GM23338 (cell line): Measurements from ENCODE around the gene LRMDA. TPM values are rescaled to one million over a fixed set of nuclear protein-coding genes. Genes with fewer than 3 reads are reported as not detected.

Source experiments
- ATAC-seq: fragments of 200-7000 bp; cut with Tn5 transposase; 3 replicates; pipeline ENCODE4 v1.9.1; 2020
- DNase-seq: peaks from one replicate; pipeline ENCODE4 v3.0.0-alpha.2; 2015; ENCODE audit warnings: low spot score
- H2AFZ ChIP-seq: fragments of 200-600 bp; sonication (generic); 2 replicates; pipeline ENCODE4 v1.8.0; 2016; ENCODE audit warnings: antibody characterized with exemption, mild to moderate bottlenecking, moderate library complexity
- H3F3A ChIP-seq: fragments of 200-600 bp; sonication (generic); replicated peaks from 2 replicates; pipeline ENCODE4 v1.8.0; 2017; ENCODE audit warnings: antibody characterized with exemption, mixed run types, low read depth
- H3K27ac ChIP-seq: fragments of 200-600 bp; sonication (generic); 2 replicates; pipeline ENCODE4 v1.6.1; 2016; ENCODE audit warnings: low read depth
- H3K27me3 ChIP-seq: fragments of 200-600 bp; sonication (generic); 2 replicates; pipeline ENCODE4 v1.8.0; 2016; ENCODE audit warnings: mild to moderate bottlenecking, mixed run types, moderate library complexity; ENCODE audit not compliant: insufficient read depth
- H3K36me3 ChIP-seq: fragments of 200-600 bp; sonication (generic); 2 replicates; pipeline ENCODE4 v1.8.0; 2016; ENCODE audit warnings: mild to moderate bottlenecking; ENCODE audit not compliant: insufficient read depth
- H3K4me1 ChIP-seq: fragments of 200-600 bp; sonication (generic); 2 replicates; pipeline ENCODE4 v1.8.0; 2016; ENCODE audit warnings: mild to moderate bottlenecking, moderate library complexity; ENCODE audit not compliant: insufficient read depth
- H3K4me2 ChIP-seq: fragments of 200-600 bp; sonication (generic); 2 replicates; pipeline ENCODE4 v1.7.1; 2017; ENCODE audit warnings: mixed run types
- H3K4me3 ChIP-seq: fragments of 200-600 bp; sonication (generic); 2 replicates; pipeline ENCODE4 v1.6.1; 2016; ENCODE audit warnings: mixed run types
- H3K79me2 ChIP-seq: fragments of 200-600 bp; sonication (generic); replicated peaks from 2 replicates; pipeline ENCODE4 v1.8.0; 2017; ENCODE audit warnings: mild to moderate bottlenecking; ENCODE audit not compliant: insufficient read depth
- H3K9me2 ChIP-seq: fragments of 200-600 bp; sonication (generic); 2 replicates; pipeline ENCODE4 v1.8.0; 2017; ENCODE audit not compliant: insufficient read depth
- H4K20me1 ChIP-seq: fragments of 200-600 bp; sonication (generic); replicated peaks from 2 replicates; pipeline ENCODE4 v1.8.0; 2017; ENCODE audit warnings: mild to moderate bottlenecking; ENCODE audit not compliant: insufficient read depth
- H3K27ac Mint-ChIP-seq: 2 replicates; pipeline ENCODE4 v1.8.0; 2020; ENCODE audit warnings: inconsistent platforms, mild to moderate bottlenecking, moderate library complexity, mixed read lengths
- H3K27me3 Mint-ChIP-seq: 3 replicates; pipeline ENCODE4 v1.8.0; 2022; ENCODE audit warnings: low read depth, mild to moderate bottlenecking, moderate library complexity, mixed read lengths, inconsistent platforms; ENCODE audit not compliant: insufficient read depth, poor library complexity
- H3K36me3 Mint-ChIP-seq: 3 replicates; pipeline ENCODE4 v1.8.0; 2021; ENCODE audit warnings: low read depth, mild to moderate bottlenecking, inconsistent platforms, moderate library complexity, mixed read lengths
- H3K4me1 Mint-ChIP-seq: 3 replicates; pipeline ENCODE4 v1.8.0; 2020; ENCODE audit warnings: mild to moderate bottlenecking, inconsistent platforms, mixed read lengths
- H3K4me3 Mint-ChIP-seq: 3 replicates; pipeline ENCODE4 v1.8.0; 2021; ENCODE audit warnings: moderate library complexity, mild to moderate bottlenecking, inconsistent platforms, mixed read lengths
- H3K9me3 Mint-ChIP-seq: 3 replicates; pipeline ENCODE4 v1.8.0; 2020; ENCODE audit warnings: moderate library complexity, mild to moderate bottlenecking, inconsistent platforms, mixed read lengths
- CREB1 ChIP-seq: fragments of 250-450 bp; sonication (Bioruptor Pico); IDR thresholded peaks from 2 replicates; pipeline ENCODE4 v1.5.0; 2020; ENCODE audit warnings: low read depth, mild to moderate bottlenecking, moderate library complexity
- ETS1 ChIP-seq: IDR thresholded peaks from 2 replicates; pipeline ENCODE4 v1.6.1; 2016; ENCODE audit warnings: antibody characterized with exemption
- EZH2 ChIP-seq: fragments of 200-600 bp; sonication (generic); IDR thresholded peaks from one replicate; pipeline ENCODE4 v1.8.0; 2017; ENCODE audit warnings: antibody characterized with exemption, mild to moderate bottlenecking, low read depth; ENCODE audit not compliant: unreplicated experiment
- EZH2phosphoT487 ChIP-seq: fragments of 200-600 bp; sonication (generic); IDR thresholded peaks from one replicate; pipeline ENCODE4 v1.8.1; 2018; ENCODE audit warnings: antibody characterized with exemption; ENCODE audit not compliant: unreplicated experiment
- JUNB ChIP-seq: IDR thresholded peaks from one replicate; pipeline ENCODE4 v1.6.1; 2016; ENCODE audit warnings: antibody characterized with exemption; ENCODE audit not compliant: unreplicated experiment
- NANOG ChIP-seq: IDR thresholded peaks from 2 replicates; pipeline ENCODE4 v1.6.1; 2016; ENCODE audit warnings: antibody characterized with exemption, borderline replicate concordance
- REST ChIP-seq: IDR thresholded peaks from one replicate; pipeline ENCODE4 v1.6.1; 2018; ENCODE audit warnings: antibody characterized with exemption; ENCODE audit not compliant: unreplicated experiment
- STAT1 ChIP-seq: IDR thresholded peaks from one replicate; pipeline ENCODE4 v1.6.1; 2016; ENCODE audit warnings: antibody characterized with exemption; ENCODE audit not compliant: unreplicated experiment
- ZNF114 ChIP-seq: fragments of 250-450 bp; sonication (Bioruptor Pico); IDR thresholded peaks from 2 replicates; pipeline ENCODE4 v1.5.0; 2020; ENCODE audit warnings: mild to moderate bottlenecking, moderate library complexity
- polyA plus RNA-seq: library from polyadenylated mRNA; unstranded; fragments of >200 nt; fragmentation: Nextera tagmentation; extraction: Ambion mirVana; gene quantifications from 2 replicates; pipeline ENCODE4 v1.2.1, GENCODE V29; 2016
- total RNA-seq: library from RNA; depleted of rRNA; stranded (reverse); fragments of >200 nt; shearing (Covaris generic); gene quantifications from 2 replicates; pipeline ENCODE4 v1.2.3, GENCODE V29; 2014
- TF ChIP-seq, protein P1 (sequence below), 2 experiments: fragments of 200-600 bp in 1 of 2; sonication (generic) in 1 of 2; conservative IDR thresholded peaks; 2 replicates each; pipeline versions ENCODE4 v1.5.1 to v1.6.1; 2016 to 2017; ENCODE audit warnings: antibody characterized with exemption in 2 of 2, low read depth in 2 of 2, mild to moderate bottlenecking in 2 of 2, moderate library complexity in 1 of 2

LRMDA gene
- total and polyA plus RNA-seq, 2 experiments from 2014 or later, result 0.90 to 1.8 TPM

DNA sequence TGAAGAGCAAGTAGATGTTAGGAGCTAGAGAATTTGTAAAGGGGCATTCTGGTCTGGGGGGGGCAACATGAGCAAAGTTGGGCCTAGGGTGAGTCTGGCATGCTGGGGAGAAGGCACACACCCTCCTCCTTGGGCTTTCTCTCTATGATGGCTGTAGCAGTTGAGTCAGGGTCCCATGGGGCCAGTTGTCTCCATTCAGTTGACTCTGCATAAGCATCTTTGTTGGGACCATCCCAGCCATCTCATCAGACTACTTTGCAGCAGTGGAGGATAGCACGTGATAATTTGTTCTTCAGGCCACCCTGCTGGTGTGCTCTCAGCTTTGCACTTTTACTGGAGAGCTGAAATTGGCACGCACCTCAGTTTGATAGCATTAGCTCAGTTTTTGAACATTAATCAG, 55.2 kb downstream of the LRMDA start (continued):
- no peak for TF ChIP-seq ETS1

- H3K4me1 ChIP-seq, result no peaks in the 10 kb centered on the region
- no peak overlapping the region for H3K27ac ChIP-seq
- no peak overlapping the region for H3K4me2 ChIP-seq
- Mint-ChIP-seq H3K27ac (no peak overlapping the region), H3K4me1 (no peaks in the 10 kb centered on the region), H3K36me3 (no peaks in the 10 kb centered on the region), H3K4me3 (no peak overlapping the region), H3K27me3 (no peaks in the 10 kb centered on the region), H3K9me3 (no peaks in the 10 kb centered on the region)
- TF ChIP-seq STAT1 (no peak), CREB1 (CRISPR knock-in tag) (no peak), NANOG (no peak), EZH2 (no peak), ETS1 (no peak), JUNB (no peak)
- TF ChIP-seq, protein P1, sequence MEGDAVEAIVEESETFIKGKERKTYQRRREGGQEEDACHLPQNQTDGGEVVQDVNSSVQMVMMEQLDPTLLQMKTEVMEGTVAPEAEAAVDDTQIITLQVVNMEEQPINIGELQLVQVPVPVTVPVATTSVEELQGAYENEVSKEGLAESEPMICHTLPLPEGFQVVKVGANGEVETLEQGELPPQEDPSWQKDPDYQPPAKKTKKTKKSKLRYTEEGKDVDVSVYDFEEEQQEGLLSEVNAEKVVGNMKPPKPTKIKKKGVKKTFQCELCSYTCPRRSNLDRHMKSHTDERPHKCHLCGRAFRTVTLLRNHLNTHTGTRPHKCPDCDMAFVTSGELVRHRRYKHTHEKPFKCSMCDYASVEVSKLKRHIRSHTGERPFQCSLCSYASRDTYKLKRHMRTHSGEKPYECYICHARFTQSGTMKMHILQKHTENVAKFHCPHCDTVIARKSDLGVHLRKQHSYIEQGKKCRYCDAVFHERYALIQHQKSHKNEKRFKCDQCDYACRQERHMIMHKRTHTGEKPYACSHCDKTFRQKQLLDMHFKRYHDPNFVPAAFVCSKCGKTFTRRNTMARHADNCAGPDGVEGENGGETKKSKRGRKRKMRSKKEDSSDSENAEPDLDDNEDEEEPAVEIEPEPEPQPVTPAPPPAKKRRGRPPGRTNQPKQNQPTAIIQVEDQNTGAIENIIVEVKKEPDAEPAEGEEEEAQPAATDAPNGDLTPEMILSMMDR (conservative IDR thresholded peaks at IDR 0.05; ENCODE audit: low read depth in 2 of 2), result no peak
- no peaks in the 10 kb centered on the region for H4K20me1 ChIP-seq
- H3K79me2 ChIP-seq, result no peaks in the 10 kb centered on the region
- H2AFZ ChIP-seq, result no peak overlapping the region
- H3K36me3 ChIP-seq, result no peaks in the 10 kb centered on the region
- ATAC-seq, result no peak
- H3K4me3 ChIP-seq, result no peak overlapping the region
- H3K27me3 ChIP-seq, result no peaks in the 10 kb centered on the region
- DNase-seq, result no peak
- no peaks in the 10 kb centered on the region for H3F3A ChIP-seq
- no peaks in the 10 kb centered on the region; the same call in 1 of the 2 replicates for H3K9me2 ChIP-seq
Measured at GRCh38 chr10:75487087-75487754, 55.8 kb downstream of the LRMDA start.

DNA sequence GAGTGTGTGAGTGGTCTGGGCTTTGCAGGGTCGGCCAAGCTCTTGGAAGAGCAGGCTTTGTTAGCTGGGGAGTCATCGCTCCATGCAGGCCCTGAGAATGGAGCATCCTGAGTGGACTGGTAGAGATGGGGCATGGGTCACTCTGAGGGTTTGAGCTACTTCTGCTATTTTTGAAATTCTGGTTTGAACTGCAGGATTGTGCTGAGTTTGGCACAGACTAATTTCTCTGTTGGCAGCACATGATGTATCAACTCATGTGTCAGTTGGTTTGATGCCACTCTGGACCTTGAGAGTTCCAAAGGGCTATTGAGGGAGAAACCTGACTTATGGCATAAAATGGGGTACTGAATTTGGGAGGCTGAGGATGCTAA, 56.3 kb downstream of the LRMDA start:
- no peaks in the 10 kb centered on the region for H3K27me3 Mint-ChIP-seq
- no peaks in the 10 kb centered on the region for H3K36me3 ChIP-seq
- no peaks in the 10 kb centered on the region for H3K9me3 Mint-ChIP-seq
- H3K4me1 Mint-ChIP-seq, result no peaks in the 10 kb centered on the region
- H3K27ac ChIP-seq, result no peak overlapping the region
- no peak for DNase-seq
- no peak overlapping the region for H3K4me3 Mint-ChIP-seq
- no peaks in the 10 kb centered on the region for H3K27me3 ChIP-seq
- H3K79me2 ChIP-seq, result no peaks in the 10 kb centered on the region
- no peaks in the 10 kb centered on the region for H3K4me1 ChIP-seq
- H3F3A ChIP-seq, result no peaks in the 10 kb centered on the region
- H3K36me3 Mint-ChIP-seq, result no peaks in the 10 kb centered on the region
- no peaks in the 10 kb centered on the region for H4K20me1 ChIP-seq
- H3K27ac Mint-ChIP-seq, result no peak overlapping the region
- H3K9me2 ChIP-seq, result no peaks in the 10 kb centered on the region; the same call in 1 of the 2 replicates
- no peak overlapping the region for H3K4me3 ChIP-seq
- no peak overlapping the region for H2AFZ ChIP-seq
- no peak overlapping the region for H3K4me2 ChIP-seq
- no peak for ATAC-seq
- TF ChIP-seq ZNF114 (CRISPR knock-in tag), result no peak
- TF ChIP-seq ETS1, result no peak
- no peak for TF ChIP-seq EZH2
- TF ChIP-seq CREB1 (CRISPR knock-in tag), result no peak
- TF ChIP-seq EZH2phosphoT487, result no peak
- TF ChIP-seq, protein P1 (conservative IDR thresholded peaks at IDR 0.05; ENCODE audit: low read depth in 2 of 2), result no peak
- no peak for TF ChIP-seq REST
